Measurements from ENCODE around the gene SCAF1. TPM values are rescaled to one million over a fixed set of nuclear protein-coding genes. Genes with fewer than 3 reads are reported as not detected.

SCAF1 gene
- total and polyA plus RNA-seq, 10 of the 15 experiments (the other 5 are each of a cell fraction or from before 2014, with no cell fraction given), result 0.18 to 77.0 (median 5.3) TPM

DNA sequence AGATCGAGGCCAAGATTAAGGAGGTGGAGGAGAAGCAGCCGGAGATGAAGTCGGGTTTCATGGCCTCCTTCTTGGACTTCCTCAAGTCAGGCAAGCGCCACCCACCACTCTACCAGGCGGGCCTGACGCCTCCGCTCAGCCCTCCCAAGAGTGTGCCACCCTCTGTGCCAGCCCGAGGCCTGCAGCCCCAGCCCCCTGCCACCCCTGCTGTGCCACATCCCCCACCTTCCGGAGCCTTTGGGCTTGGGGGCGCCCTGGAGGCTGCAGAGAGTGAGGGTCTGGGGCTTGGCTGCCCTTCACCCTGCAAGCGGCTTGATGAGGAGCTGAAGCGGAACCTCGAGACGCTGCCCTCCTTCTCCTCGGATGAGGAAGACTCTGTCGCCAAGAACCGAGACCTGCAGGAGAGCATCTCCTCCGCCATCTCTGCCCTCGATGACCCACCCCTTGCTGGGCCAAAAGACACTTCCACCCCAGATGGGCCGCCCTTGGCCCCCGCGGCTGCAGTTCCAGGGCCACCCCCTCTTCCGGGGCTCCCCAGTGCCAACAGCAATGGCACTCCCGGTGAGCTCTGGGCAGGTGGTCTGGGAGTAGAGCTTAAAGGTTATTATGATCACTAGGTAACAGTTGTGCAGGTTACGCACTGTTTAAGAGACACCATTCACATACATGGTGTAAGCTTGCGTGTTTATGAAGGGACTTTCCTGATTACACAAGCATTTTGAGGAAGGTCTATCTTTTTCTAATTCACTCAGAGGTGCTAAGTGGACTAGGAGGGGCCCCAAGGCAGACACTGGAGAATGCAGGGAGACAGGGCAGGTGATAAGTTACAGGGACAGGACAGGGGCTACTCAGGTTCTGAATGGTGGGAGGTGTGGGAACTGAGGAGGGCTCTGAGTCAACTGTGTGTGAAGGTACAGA lies 42.4 kb upstream of the SCAF1 start:
- no peaks in the 10 kb centered on the region for H4K20me1 ChIP-seq (ENCODE audit: control insufficient read depth, insufficient read depth)
- no peaks in the 10 kb centered on the region for H3K79me2 ChIP-seq (ENCODE audit: control insufficient read depth, insufficient read depth, low read length)
- no peak overlapping the region for H3K27ac ChIP-seq (ENCODE audit: control insufficient read depth, insufficient read depth)
- H3K9ac ChIP-seq (ENCODE audit: control insufficient read depth, insufficient read depth, low read length), result no peak overlapping the region
- no peak overlapping the region for H2AFZ ChIP-seq (ENCODE audit: control insufficient read depth, low read depth, low read length)
- in situ Hi-C loops (cut with MboI) (no loop called here), intact Hi-C loops (cut with micrococcal nuclease; ENCODE audit: unreplicated experiment) (no loop called here)
- H3K4me3 ChIP-seq, result no peak overlapping the region
- no peak overlapping the region for H3K4me2 ChIP-seq (ENCODE audit: control insufficient read depth, insufficient read depth)
- peaks cover 11 to 22% of the 10 kb centered on the region in 2 experiments for H3K36me3 ChIP-seq (ENCODE audit: control insufficient read depth in 2 of 2, insufficient read depth in 2 of 2, low read length in 1 of 2)
- no peak for DNase-seq (ENCODE audit: low read depth, low spot score)
- FAIRE-seq, result no peak
- SMC1A ChIA-PET (ENCODE audit: uncharacterized antibody, unreplicated experiment), result interaction anchor here (0.5 kb wide), 1 partner anchor 33 kb away, joined by 3 read pairs; no protein-coding TSS in a partner anchor
- CTCF ChIA-PET, result no interaction called here
- RAD21 ChIA-PET (ENCODE audit: unreplicated experiment), result no interaction called here
- H3K4me1 ChIP-seq (ENCODE audit: control insufficient read depth, insufficient read depth, low read length), result no peaks in the 10 kb centered on the region
- peak; percentile 65 for ATAC-seq
- no peaks in the 10 kb centered on the region for H3K9me3 ChIP-seq (replicated peaks; ENCODE audit: control insufficient read depth, insufficient read depth, low read length)
- no peak for TF ChIP-seq ASH2L (IDR thresholded peaks at IDR 0.05; ENCODE audit: borderline replicate concordance, low read depth)
- TF ChIP-seq DPF2 (IDR thresholded peaks at IDR 0.05), result no peak
- TF ChIP-seq, protein P1, sequence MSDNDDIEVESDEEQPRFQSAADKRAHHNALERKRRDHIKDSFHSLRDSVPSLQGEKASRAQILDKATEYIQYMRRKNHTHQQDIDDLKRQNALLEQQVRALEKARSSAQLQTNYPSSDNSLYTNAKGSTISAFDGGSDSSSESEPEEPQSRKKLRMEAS (IDR thresholded peaks at IDR 0.05; ENCODE audit: low read depth, low read length), result no peak
- no peak for TF ChIP-seq ZNF622 (IDR thresholded peaks at IDR 0.05)
- no peak for TF ChIP-seq SP1 (IDR thresholded peaks at IDR 0.05; ENCODE audit: low read depth, low read length)
- TF ChIP-seq, protein P2, sequence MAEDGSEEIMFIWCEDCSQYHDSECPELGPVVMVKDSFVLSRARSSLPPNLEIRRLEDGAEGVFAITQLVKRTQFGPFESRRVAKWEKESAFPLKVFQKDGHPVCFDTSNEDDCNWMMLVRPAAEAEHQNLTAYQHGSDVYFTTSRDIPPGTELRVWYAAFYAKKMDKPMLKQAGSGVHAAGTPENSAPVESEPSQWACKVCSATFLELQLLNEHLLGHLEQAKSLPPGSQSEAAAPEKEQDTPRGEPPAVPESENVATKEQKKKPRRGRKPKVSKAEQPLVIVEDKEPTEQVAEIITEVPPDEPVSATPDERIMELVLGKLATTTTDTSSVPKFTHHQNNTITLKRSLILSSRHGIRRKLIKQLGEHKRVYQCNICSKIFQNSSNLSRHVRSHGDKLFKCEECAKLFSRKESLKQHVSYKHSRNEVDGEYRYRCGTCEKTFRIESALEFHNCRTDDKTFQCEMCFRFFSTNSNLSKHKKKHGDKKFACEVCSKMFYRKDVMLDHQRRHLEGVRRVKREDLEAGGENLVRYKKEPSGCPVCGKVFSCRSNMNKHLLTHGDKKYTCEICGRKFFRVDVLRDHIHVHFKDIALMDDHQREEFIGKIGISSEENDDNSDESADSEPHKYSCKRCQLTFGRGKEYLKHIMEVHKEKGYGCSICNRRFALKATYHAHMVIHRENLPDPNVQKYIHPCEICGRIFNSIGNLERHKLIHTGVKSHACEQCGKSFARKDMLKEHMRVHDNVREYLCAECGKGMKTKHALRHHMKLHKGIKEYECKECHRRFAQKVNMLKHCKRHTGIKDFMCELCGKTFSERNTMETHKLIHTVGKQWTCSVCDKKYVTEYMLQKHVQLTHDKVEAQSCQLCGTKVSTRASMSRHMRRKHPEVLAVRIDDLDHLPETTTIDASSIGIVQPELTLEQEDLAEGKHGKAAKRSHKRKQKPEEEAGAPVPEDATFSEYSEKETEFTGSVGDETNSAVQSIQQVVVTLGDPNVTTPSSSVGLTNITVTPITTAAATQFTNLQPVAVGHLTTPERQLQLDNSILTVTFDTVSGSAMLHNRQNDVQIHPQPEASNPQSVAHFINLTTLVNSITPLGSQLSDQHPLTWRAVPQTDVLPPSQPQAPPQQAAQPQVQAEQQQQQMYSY (CRISPR knock-in tag; IDR thresholded peaks at IDR 0.05), result no peak
- TF ChIP-seq ETV6 (conservative IDR thresholded peaks at IDR 0.05 in 1 of 2, IDR thresholded peaks at IDR 0.05 in 1 of 2; ENCODE audit: borderline replicate concordance in 1 of 2, low read depth in 1 of 2), result no peak
- TF ChIP-seq CEBPB (IDR thresholded peaks at IDR 0.05; ENCODE audit: borderline replicate concordance in 1 of 2, low read depth in 2 of 2, low read length in 2 of 2), result no peak
- TF ChIP-seq RCOR1 (conservative IDR thresholded peaks at IDR 0.05; ENCODE audit: low read depth, low read length), result no peak
- TF ChIP-seq POLR2A (IDR thresholded peaks at IDR 0.05; ENCODE audit: low read depth, low read length), result peak; percentile 9; the same call in 1 of the 2 replicates
- TF ChIP-seq ZNF24 (IDR thresholded peaks at IDR 0.05), result no peak
- TF ChIP-seq BRCA1 (IDR thresholded peaks at IDR 0.05; ENCODE audit: low read depth, low read length), result no peak
- TF ChIP-seq SMARCA5 (IDR thresholded peaks at IDR 0.05), result 0 out of 2 replicates have a peak, but pooled peaks have one; percentile 28
- no peak for TF ChIP-seq MYC (IDR thresholded peaks at IDR 0.05; ENCODE audit: insufficient read depth, insufficient read length, insufficient replicate concordance, low read length, severe bottlenecking)
- no peak for TF ChIP-seq ZBED1 (IDR thresholded peaks at IDR 0.05; ENCODE audit: borderline replicate concordance)
- BruUV-seq (replicated peaks), result TSS peak; percentile 48
- 90% methylated on average over 25 of the region's 26 CpGs for WGBS (ENCODE audit: insufficient coverage, insufficient replicate concordance, low lambda C conversion rate, missing lambda C conversion rate)
- H3K27me3 ChIP-seq (replicated peaks in 1 of 2; ENCODE audit: control insufficient read depth in 2 of 2, insufficient read depth in 2 of 2, low read length in 1 of 2), result no peaks in the 10 kb centered on the region
- POLR2A ChIA-PET, result interaction anchor here (0.6 to 0.7 kb wide), 2 partner anchors 10 to 131 kb away, joined by 3 to 8 read pairs; no protein-coding TSS in a partner anchor
